ENCODE measurements around the gene NRSN2. TPM values are rescaled to one million over a fixed set of nuclear protein-coding genes. Genes with fewer than 3 reads are reported as not detected.

Gene NRSN2
- total RNA-seq, 1 experiment from 2014 or later, result 0.42 TPM

DNA sequence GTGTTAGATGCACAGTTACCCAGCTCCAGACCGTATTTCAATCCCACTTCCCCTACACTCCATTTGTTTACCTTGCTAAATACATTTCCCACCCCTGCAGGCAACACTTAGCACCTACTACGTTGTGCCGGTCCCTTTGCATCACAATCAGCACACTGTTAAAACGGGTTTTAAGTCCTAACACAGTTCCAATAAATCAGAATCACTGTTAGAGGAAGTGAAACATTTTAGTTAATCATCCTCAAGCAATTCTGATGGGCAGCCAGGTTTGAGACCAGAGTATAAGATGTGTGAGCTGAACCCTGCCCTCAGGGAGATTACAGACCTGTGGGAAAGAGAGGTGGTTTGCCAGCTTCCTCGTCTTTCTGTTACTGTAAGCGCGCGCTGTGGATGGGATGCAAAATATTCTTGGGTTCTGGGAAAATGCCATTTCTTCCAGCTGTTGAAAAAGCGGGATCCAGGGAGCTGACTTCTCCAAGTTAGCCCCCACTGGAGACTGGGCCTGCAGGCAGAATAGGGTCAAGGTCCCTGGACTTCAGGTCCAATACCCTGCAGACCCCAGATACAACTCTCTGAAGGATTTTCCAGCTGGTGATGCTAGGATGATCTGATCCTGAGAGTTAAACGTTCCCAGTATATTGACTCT, 46.4 kb upstream of the NRSN2 start:
- Mint-ChIP-seq H3K27me3 (ENCODE audit: unreplicated experiment) (no peaks in the 10 kb centered on the region), H3K4me3 (ENCODE audit: low read depth, unreplicated experiment) (peak overlapping the region; percentile 99), H3K36me3 (ENCODE audit: insufficient read depth, unreplicated experiment) (peaks cover 29% of the 10 kb centered on the region), H3K4me1 (ENCODE audit: low read depth, unreplicated experiment) (peaks cover 32% of the 10 kb centered on the region), H3K27ac (ENCODE audit: unreplicated experiment) (no peak overlapping the region), H3K9me3 (ENCODE audit: low read depth, unreplicated experiment) (no peaks in the 10 kb centered on the region)
- intact Hi-C loops (cut with micrococcal nuclease; ENCODE audit: unreplicated experiment), result no loop called here
- no TSS peak for BruUV-seq (replicated peaks)
- no peak for TF ChIP-seq CTCF (IDR thresholded peaks at IDR 0.05; ENCODE audit: unreplicated experiment)
- no peak for DNase-seq
- CTCF ChIA-PET, result interaction anchor here (1.0 kb wide), 1 partner anchor 30 kb away, joined by 3 read pairs; no protein-coding TSS in a partner anchor

- Mint-ChIP-seq H3K36me3 (ENCODE audit: insufficient read depth, unreplicated experiment) (peaks cover 24% of the 10 kb centered on the region), H3K4me3 (ENCODE audit: low read depth, unreplicated experiment) (no peak overlapping the region), H3K9me3 (ENCODE audit: low read depth, unreplicated experiment) (no peaks in the 10 kb centered on the region), H3K27ac (ENCODE audit: unreplicated experiment) (no peak overlapping the region), H3K4me1 (ENCODE audit: low read depth, unreplicated experiment) (peaks cover 18% of the 10 kb centered on the region), H3K27me3 (ENCODE audit: unreplicated experiment) (no peaks in the 10 kb centered on the region)
- no peak for TF ChIP-seq CTCF (IDR thresholded peaks at IDR 0.05; ENCODE audit: unreplicated experiment)
- CTCF ChIA-PET, result no interaction called here
- intact Hi-C loops (cut with micrococcal nuclease; ENCODE audit: unreplicated experiment), result no loop called here
- no TSS peak for BruUV-seq (replicated peaks)
- DNase-seq, result no peak
These were observed 44.7 kb upstream of the NRSN2 start for GRCh38 chr20:301886-302848.

DNA sequence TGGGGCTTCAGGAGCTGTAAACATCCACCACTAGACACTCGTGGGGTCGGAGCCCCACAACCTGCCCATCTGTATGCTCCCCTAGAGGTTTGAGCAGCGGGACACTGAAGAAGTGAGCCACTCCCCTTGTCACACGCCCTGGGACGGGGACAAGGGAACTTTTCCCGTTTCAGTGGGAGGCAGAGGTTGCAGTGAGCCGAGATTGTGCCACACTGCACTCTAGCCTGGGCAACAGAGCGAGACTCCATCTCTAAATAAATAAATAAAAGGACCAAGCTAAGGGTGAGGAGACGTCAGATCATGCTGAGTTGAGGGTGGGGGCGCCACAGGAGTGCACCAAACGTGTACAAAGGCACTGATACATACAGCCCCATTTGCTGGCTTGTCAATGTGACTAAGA, 41.2 kb upstream of the NRSN2 start:
- intact Hi-C loops (cut with micrococcal nuclease; ENCODE audit: unreplicated experiment), result no loop called here
- no TSS peak for BruUV-seq (replicated peaks)
- CTCF ChIA-PET, result no interaction called here
- Mint-ChIP-seq H3K27ac (ENCODE audit: unreplicated experiment) (no peak overlapping the region), H3K27me3 (ENCODE audit: unreplicated experiment) (no peaks in the 10 kb centered on the region), H3K4me1 (ENCODE audit: low read depth, unreplicated experiment) (peaks cover 11% of the 10 kb centered on the region), H3K9me3 (ENCODE audit: low read depth, unreplicated experiment) (no peaks in the 10 kb centered on the region), H3K36me3 (ENCODE audit: insufficient read depth, unreplicated experiment) (no peaks in the 10 kb centered on the region), H3K4me3 (ENCODE audit: low read depth, unreplicated experiment) (no peak overlapping the region)
- TF ChIP-seq CTCF (IDR thresholded peaks at IDR 0.05; ENCODE audit: unreplicated experiment), result no peak
- no peak for DNase-seq

DNA sequence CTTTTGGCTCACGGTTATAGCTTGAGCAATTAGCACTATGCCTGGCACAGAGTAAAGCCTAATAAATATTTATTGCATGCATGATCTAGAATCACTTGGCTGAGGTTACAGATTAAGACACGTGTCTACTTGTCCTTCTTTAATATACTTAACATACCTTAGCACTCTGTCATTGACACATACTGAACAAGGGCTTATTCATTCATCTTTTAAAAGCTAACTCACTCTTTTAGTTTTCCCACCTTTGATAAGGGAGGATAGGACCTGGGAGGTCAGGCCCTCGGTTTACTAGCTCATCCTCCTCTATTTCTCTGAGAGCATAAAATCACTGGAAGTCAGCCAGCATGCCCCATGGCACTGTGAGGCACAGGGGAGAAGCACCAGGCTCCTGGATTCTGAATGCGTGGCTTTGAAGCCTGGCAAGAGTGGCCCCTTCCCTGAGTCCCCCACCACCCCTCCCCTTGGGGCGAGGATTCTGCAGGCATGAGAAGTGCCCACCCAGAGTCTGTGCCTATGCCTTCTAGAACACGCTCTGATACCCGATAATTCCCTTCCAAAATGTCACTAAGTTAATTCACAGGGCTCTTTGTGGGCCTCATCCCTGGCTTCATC, 38.4 kb upstream of the NRSN2 start:
- H3K4me3 Mint-ChIP-seq (ENCODE audit: low read depth, unreplicated experiment), result no peak overlapping the region
- BruUV-seq (replicated peaks), result no TSS peak
- intact Hi-C loops (cut with micrococcal nuclease; ENCODE audit: unreplicated experiment), result no loop called here

More for the DNA sequence above, 38.4 kb upstream of the NRSN2 start:
- CTCF ChIA-PET, result no interaction called here
- Mint-ChIP-seq H3K27ac (ENCODE audit: unreplicated experiment) (no peak overlapping the region), H3K9me3 (ENCODE audit: low read depth, unreplicated experiment) (no peaks in the 10 kb centered on the region), H3K27me3 (ENCODE audit: unreplicated experiment) (no peaks in the 10 kb centered on the region), H3K36me3 (ENCODE audit: insufficient read depth, unreplicated experiment) (peaks cover 5% of the 10 kb centered on the region), H3K4me1 (ENCODE audit: low read depth, unreplicated experiment) (peaks cover 14% of the 10 kb centered on the region)
- no peak for DNase-seq
- no peak for TF ChIP-seq CTCF (IDR thresholded peaks at IDR 0.05; ENCODE audit: unreplicated experiment)

Data from Calu3 (cell line).